Pulmonary artery endothelial cell (primary cell): ENCODE results near the gene STYXL2. TPM values are rescaled to one million over a fixed set of nuclear protein-coding genes. Genes with fewer than 3 reads are reported as not detected.

Source experiments
- DNase-seq: peaks from one replicate; pipeline ENCODE4 v3.0.0-alpha.2; 2011; ENCODE audit warnings: low read depth, low spot score
- total RNA-seq: library from RNA; depleted of rRNA; stranded (reverse); fragments of >200 nt; gene quantifications from 2 replicates; pipeline ENCODE4 v1.2.3, GENCODE V29; 2014

The STYXL2 gene
- total RNA-seq, result not detected in 2 replicates

GRCh38 chr1:167093846-167094516 lies at the start of gene STYXL2:
STYXL2 (plus strand) TSS chr1:167094075; CDS start chr1:167094850, 775 bp downstream.
- DNase-seq, result no peak

GRCh38 chr1:167051907-167052306 lies 42.0 kb upstream of the STYXL2 start:
- no peak for DNase-seq

DNA sequence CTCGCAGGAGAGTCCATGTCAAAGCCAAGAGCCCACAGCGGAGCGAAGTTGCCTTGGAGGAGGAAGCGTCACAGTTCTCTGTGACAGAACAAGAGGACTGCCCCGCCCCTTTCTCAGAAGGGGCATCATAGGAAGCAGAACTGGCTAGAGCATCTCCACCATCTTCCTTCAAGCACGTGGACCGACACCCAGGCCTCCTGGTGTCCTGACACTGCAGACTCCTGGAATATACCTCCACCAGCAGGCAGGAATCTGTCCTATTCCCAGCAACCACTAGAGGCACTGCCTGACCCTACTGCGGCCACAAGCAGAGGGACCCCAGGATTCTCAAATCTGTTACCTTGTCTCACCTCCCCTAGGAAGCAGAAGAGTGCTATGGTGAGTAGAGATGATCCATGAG lies 41.5 kb upstream of the STYXL2 start:
- no peak for DNase-seq

- no peak for DNase-seq
Measured at GRCh38 chr1:167054531-167054930, 39.3 kb upstream of the STYXL2 start.

DNA sequence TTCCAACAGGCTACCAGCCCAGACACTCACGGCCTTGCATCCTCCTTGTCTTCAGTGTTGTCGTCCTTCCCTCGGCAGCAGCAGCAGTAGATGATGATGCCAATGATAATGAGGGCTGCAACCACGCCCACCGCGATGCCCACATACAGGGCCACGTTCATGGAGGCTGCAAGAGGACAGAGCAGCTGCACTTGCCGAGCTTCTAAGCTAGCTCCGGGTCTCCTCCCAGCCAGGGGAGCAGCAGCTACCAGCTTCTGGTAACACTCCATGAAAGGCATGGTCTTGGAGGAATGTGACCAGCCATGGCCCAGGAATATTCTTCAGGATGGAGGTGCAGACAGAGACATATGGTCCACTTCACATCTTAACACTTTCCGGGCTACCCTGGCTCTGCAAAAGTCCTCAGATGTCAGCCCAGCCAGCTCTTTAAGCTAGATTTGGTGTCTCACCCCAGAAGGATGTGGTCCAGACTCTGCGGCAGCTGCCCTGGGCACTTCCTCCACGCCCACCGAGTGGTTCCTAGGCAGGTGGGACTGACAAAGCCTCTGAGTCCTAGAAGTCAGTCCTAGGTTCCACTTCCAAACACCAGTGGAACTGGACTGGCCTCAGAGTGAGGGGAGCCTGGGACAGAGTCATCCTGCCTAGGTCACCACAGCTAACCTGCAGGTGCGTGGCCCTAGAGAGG lies 38.8 kb upstream of the STYXL2 start:
- DNase-seq, result no peak

GRCh38 chr1:167056529-167057231 lies 37.2 kb upstream of the STYXL2 start:
- no peak for DNase-seq

GRCh38 chr1:167057241-167057688 lies 36.6 kb upstream of the STYXL2 start:
- DNase-seq, result no peak

GRCh38 chr1:167059045-167059808 lies 34.6 kb upstream of the STYXL2 start:
- no peak for DNase-seq

- no peak for DNase-seq
Measured at GRCh38 chr1:167059809-167060107, 34.1 kb upstream of the STYXL2 start.

- no peak for DNase-seq
Measured at GRCh38 chr1:167060141-167061072, 33.5 kb upstream of the STYXL2 start.

DNA sequence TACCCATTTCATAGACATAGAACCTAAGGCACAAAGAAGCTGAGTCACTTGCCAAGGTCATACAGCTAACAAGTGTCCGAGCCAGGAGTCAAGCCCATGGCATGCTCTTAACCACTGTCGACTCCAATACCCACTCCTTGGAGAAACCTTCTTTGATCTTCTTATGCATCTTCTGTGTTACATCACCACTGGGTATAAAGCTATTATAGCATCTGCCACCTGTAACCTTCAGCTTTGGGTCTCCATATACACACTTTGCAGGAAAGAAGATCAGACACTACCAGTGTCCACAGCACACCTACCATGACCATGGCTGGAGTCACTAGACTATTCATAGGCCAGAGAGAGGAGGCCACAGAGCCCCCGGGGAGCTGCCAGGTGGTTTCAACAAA lies 32.8 kb upstream of the STYXL2 start:
- DNase-seq, result no peak

- no peak for DNase-seq
Measured at GRCh38 chr1:167064621-167065020, 29.3 kb upstream of the STYXL2 start.

GRCh38 chr1:167065471-167065870 lies 28.4 kb upstream of the STYXL2 start:
- no peak for DNase-seq

DNA sequence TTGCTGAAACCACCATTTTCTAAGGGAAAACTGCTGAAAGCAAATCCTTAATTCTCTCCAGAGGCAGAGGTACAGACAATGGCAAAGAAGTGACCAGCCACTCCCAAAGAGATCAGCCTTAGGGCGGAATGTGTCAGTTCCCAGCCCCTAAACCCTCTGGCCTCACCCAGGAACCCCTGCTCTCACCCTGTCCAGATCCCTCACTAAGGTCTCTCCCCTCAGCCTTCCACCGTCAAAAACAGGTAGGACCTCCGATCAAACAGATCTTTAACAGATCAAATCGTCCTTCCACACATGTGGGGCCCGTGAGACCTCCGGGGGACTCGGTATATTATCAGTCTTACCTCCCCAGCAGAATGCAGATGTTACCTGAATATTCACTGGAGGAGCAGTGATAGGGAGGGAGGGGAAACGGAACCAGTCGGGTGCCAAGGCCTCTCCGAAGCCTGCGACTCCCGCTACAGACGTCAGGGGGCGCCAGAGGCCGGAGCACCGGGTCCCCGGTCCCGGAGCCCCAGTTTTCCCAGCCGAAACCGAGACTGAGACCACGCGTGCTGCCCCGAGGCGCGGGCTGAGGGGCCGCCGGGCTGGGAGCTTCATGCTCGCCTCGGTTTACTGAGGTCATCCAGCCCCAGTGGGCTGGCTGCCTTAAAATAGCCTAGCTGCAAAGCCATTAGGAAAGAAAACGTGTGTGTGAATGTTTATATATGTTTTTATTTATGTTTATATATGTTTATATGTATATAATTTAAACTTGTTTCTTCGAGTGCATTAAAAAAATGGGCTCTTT lies 27.3 kb upstream of the STYXL2 start:
- no peak for DNase-seq

GRCh38 chr1:167067904-167068303 lies 26.0 kb upstream of the STYXL2 start:
- DNase-seq, result no peak

GRCh38 chr1:167068761-167069160 lies 25.1 kb upstream of the STYXL2 start:
- DNase-seq, result no peak

- no peak for DNase-seq
Measured at GRCh38 chr1:167071286-167071685, 22.6 kb upstream of the STYXL2 start.

- DNase-seq, result no peak
Measured at GRCh38 chr1:167076136-167076710, 17.7 kb upstream of the STYXL2 start.

- DNase-seq, result no peak
Measured at GRCh38 chr1:167077128-167077867, 16.6 kb upstream of the STYXL2 start.
